Smooth muscle cell (in vitro differentiated cells): Measurements from ENCODE around the gene RTTN. TPM values are rescaled to one million over a fixed set of nuclear protein-coding genes. Genes with fewer than 3 reads are reported as not detected.

Experiments
- DNase-seq: peaks from one replicate; lab custom pipeline; 2025; ENCODE audit not compliant: unreplicated experiment; lab: John Stamatoyannopoulos, UW
- H2AFZ ChIP-seq: fragments of 200-600 bp; sonication (generic); 2 replicates; pipeline ENCODE4 v1.6.0; 2016; ENCODE audit warnings: antibody characterized with exemption, low read depth, mild to moderate bottlenecking
- H3F3A ChIP-seq: fragments of 200-600 bp; sonication (generic); 2 replicates; pipeline ENCODE4 v1.6.0; 2017; ENCODE audit warnings: antibody characterized with exemption, low read depth
- H3K27ac ChIP-seq: fragments of 200-600 bp; sonication (generic); 2 replicates; pipeline ENCODE4 v1.5.1; 2016; ENCODE audit warnings: low read depth, mild to moderate bottlenecking
- H3K27me3 ChIP-seq: fragments of 200-600 bp; sonication (generic); 2 replicates; pipeline ENCODE4 v1.6.1; 2016; ENCODE audit warnings: low read depth, mild to moderate bottlenecking
- H3K36me3 ChIP-seq: fragments of 200-600 bp; sonication (generic); 2 replicates; pipeline ENCODE4 v1.5.1; 2016; ENCODE audit warnings: low read depth
- H3K4me1 ChIP-seq: fragments of 200-600 bp; sonication (generic); 2 replicates; pipeline ENCODE4 v1.5.1; 2016; ENCODE audit warnings: low read depth
- H3K4me2 ChIP-seq: fragments of 200-600 bp; sonication (generic); 2 replicates; pipeline ENCODE4 v1.6.0; 2016; ENCODE audit warnings: mild to moderate bottlenecking
- H3K4me3 ChIP-seq: fragments of 200-600 bp; sonication (generic); 2 replicates; pipeline ENCODE4 v1.5.1; 2016; ENCODE audit warnings: mild to moderate bottlenecking
- H3K79me2 ChIP-seq: fragments of 200-600 bp; sonication (generic); 2 replicates; pipeline ENCODE4 v1.6.0; 2016; ENCODE audit warnings: low read depth, mild to moderate bottlenecking
- H3K9ac ChIP-seq: fragments of 200-600 bp; sonication (generic); 2 replicates; pipeline ENCODE4 v1.6.0; 2016; ENCODE audit warnings: low read depth
- H3K9me3 ChIP-seq: fragments of 200-600 bp; sonication (generic); replicated peaks from 2 replicates; pipeline ENCODE4 v1.5.1; 2016; ENCODE audit warnings: low read depth
- H4K20me1 ChIP-seq: fragments of 200-600 bp; sonication (generic); 2 replicates; pipeline ENCODE4 v1.6.0; 2016; ENCODE audit warnings: low read depth
- WGBS: methylation state at CpG from one replicate; pipeline ENCODE4 v1.1.7; 2016; ENCODE audit warnings: low lambda C conversion rate; 5-methylcytosine and 5-hydroxymethylcytosine counted together
- polyA plus RNA-seq: library from polyadenylated mRNA; unstranded; fragments of >200 nt; fragmentation: Nextera tagmentation; extraction: Ambion mirVana; gene quantifications from 2 replicates; pipeline ENCODE4 v1.2.1, GENCODE V29; 2016
- total RNA-seq: library from RNA; depleted of rRNA; stranded (reverse); fragments of >200 nt; gene quantifications from 2 replicates; pipeline ENCODE4 v1.2.3, GENCODE V29; 2014
- TF ChIP-seq, protein P1 (sequence below): fragments of 200-600 bp; sonication (generic); IDR thresholded peaks from 2 replicates; pipeline ENCODE4 v1.5.1; 2017; ENCODE audit warnings: borderline replicate concordance, mild to moderate bottlenecking, antibody characterized with exemption; ENCODE audit not compliant: insufficient read depth, poor library complexity, severe bottlenecking

The RTTN gene
- total and polyA plus RNA-seq, 2 experiments from 2014 or later, result 3.6 to 17.3 TPM

DNA sequence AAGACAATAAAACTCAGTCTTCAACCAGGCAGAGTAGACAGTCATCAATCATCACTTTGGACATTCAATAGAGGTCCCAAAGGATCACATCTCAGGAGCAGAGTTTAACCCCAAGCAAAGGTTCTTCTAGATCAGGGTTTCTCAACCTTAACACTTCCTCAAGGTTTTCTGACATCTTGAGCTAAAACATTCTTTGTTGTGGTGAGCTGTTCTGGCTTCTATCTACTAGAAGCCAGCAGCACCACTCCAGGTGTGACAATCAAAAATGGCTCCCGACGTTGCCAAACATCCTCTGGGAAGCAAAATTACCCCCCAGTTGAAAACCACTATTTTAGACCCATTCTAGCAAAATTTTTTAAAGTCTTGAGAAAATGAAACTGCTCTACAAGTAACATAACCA is 22.0 kb downstream of the RTTN start:
- no peak for DNase-seq
- WGBS, result 85% methylated on average over 2 of the region's 2 CpGs
- Histone ChIP-seq H2AFZ (no peak overlapping the region), H3K36me3 (no peaks in the 10 kb centered on the region), H4K20me1 (no peaks in the 10 kb centered on the region), H3K9ac (no peak overlapping the region), H3K4me2 (no peak overlapping the region), H3K79me2 (no peaks in the 10 kb centered on the region), H3K27ac (no peak overlapping the region), H3F3A (no peaks in the 10 kb centered on the region), H3K9me3 (no peaks in the 10 kb centered on the region), H3K27me3 (no peaks in the 10 kb centered on the region), H3K4me1 (peaks cover 6% of the 10 kb centered on the region), H3K4me3 (no peak overlapping the region)
- TF ChIP-seq, protein P1, sequence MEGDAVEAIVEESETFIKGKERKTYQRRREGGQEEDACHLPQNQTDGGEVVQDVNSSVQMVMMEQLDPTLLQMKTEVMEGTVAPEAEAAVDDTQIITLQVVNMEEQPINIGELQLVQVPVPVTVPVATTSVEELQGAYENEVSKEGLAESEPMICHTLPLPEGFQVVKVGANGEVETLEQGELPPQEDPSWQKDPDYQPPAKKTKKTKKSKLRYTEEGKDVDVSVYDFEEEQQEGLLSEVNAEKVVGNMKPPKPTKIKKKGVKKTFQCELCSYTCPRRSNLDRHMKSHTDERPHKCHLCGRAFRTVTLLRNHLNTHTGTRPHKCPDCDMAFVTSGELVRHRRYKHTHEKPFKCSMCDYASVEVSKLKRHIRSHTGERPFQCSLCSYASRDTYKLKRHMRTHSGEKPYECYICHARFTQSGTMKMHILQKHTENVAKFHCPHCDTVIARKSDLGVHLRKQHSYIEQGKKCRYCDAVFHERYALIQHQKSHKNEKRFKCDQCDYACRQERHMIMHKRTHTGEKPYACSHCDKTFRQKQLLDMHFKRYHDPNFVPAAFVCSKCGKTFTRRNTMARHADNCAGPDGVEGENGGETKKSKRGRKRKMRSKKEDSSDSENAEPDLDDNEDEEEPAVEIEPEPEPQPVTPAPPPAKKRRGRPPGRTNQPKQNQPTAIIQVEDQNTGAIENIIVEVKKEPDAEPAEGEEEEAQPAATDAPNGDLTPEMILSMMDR, result no peak

DNA sequence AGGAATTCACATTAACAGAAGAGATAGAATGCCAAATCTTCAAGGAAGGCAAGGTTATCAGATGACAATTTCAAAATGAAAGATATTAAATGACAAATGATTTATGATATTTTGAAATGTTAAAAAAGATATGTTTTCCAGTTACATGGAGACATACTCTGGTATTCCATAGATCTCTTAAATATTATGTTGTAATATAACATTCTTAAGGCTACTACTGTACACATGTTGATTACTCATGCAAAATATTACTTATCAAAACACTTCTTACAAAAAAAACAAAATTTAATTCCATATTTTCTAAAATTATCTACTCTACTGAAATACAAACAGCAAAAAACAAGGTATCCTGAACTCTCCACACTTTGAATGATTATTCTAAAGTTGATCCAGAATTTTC is 22.9 kb downstream of the RTTN start:
- no peaks in the 10 kb centered on the region for H3K9me3 ChIP-seq
- peaks cover 6% of the 10 kb centered on the region for H3K4me1 ChIP-seq
- DNase-seq, result no peak
- H3K79me2 ChIP-seq, result no peaks in the 10 kb centered on the region
- no peaks in the 10 kb centered on the region for H3K36me3 ChIP-seq
- no peak overlapping the region for H3K27ac ChIP-seq
- no peaks in the 10 kb centered on the region for H4K20me1 ChIP-seq
- TF ChIP-seq, protein P1, result no peak
- no peaks in the 10 kb centered on the region for H3K27me3 ChIP-seq
- no peak overlapping the region for H3K4me3 ChIP-seq
- no peak overlapping the region for H3K4me2 ChIP-seq
- no peak overlapping the region for H3K9ac ChIP-seq
- no peaks in the 10 kb centered on the region for H3F3A ChIP-seq
- no peak overlapping the region for H2AFZ ChIP-seq

DNA sequence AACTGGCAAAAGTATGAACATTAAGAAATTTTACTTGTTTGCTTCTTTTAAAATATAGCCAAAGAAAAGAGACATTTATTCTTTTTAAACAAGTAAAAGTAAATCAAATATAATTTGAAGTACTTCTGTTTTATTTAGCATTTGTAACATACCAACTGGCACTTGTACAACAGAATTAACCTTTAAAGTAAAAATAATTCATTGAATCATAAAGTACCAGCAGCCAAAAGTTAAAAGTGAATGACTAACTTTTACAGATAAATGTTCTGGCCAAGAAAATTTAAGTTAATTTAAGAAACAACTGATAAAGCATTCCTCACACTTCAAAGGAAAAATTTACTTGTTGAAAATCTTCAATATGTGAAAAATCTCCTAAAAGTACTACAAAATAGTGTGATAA is 23.8 kb downstream of the RTTN start:
- TF ChIP-seq, protein P1, result no peak
- H3K9me3 ChIP-seq, result no peaks in the 10 kb centered on the region
- H3K4me3 ChIP-seq, result no peak overlapping the region
- H3K9ac ChIP-seq, result peak overlapping the region; percentile 18
- peak overlapping the region; percentile 47 for H3K4me2 ChIP-seq
- no peaks in the 10 kb centered on the region for H3F3A ChIP-seq
- no peaks in the 10 kb centered on the region for H3K79me2 ChIP-seq
- peaks cover 6% of the 10 kb centered on the region for H3K4me1 ChIP-seq
- no peaks in the 10 kb centered on the region for H4K20me1 ChIP-seq
- no peak for DNase-seq
- H3K36me3 ChIP-seq, result no peaks in the 10 kb centered on the region
- H2AFZ ChIP-seq, result no peak overlapping the region
- no peaks in the 10 kb centered on the region for H3K27me3 ChIP-seq
- H3K27ac ChIP-seq, result peak overlapping the region; percentile 3

DNA sequence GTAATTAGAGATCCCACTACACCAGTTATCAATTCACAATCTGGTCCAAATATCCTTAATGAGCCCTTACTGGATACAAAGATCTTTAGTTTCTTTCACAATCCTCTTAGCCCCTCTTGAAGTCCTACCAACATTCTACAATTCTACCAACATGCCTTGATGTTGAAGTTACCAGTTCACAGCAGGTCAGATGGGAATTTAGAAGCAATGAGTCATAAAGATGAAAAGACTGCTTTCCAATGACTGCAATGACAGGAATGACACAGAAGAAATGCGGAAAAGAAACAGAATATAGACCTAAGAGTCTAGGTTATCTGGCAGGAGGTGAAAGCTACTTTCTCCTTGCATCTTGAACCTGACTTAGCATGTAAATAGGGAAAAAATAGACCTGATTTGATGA is 24.5 kb downstream of the RTTN start:
- Histone ChIP-seq H3K4me1 (peaks cover 6% of the 10 kb centered on the region), H3K79me2 (no peaks in the 10 kb centered on the region), H4K20me1 (no peaks in the 10 kb centered on the region), H3F3A (no peaks in the 10 kb centered on the region), H3K36me3 (no peaks in the 10 kb centered on the region), H3K9me3 (no peaks in the 10 kb centered on the region), H3K4me3 (no peak overlapping the region), H3K27ac (peak overlapping the region; percentile 3), H3K4me2 (peak overlapping the region; percentile 47), H3K9ac (no peak overlapping the region), H2AFZ (no peak overlapping the region), H3K27me3 (no peaks in the 10 kb centered on the region)
- WGBS, result 27% methylated on average over 1 of the region's 1 CpG
- DNase-seq, result no peak
- TF ChIP-seq, protein P1, result no peak
